Measurements from ENCODE around the gene STAG2.

DNA sequence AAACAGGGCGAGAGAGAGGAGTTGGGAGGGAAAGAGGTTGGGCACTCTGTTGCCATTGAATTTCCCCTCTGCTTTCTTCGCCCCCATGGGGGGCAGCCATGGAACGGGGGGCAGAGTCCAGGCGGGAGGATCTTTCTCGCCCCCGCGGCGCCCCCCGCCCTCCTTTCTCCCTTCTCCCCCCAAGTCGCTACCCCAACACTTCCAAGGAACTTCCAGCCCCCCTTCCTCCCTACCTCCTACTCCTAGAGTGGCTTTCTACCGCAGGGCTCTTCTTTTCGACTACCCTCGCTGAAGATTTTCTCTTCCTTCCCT lies 594 bp upstream of the STAG2 start:
- TF ChIP-seq, protein P1, sequence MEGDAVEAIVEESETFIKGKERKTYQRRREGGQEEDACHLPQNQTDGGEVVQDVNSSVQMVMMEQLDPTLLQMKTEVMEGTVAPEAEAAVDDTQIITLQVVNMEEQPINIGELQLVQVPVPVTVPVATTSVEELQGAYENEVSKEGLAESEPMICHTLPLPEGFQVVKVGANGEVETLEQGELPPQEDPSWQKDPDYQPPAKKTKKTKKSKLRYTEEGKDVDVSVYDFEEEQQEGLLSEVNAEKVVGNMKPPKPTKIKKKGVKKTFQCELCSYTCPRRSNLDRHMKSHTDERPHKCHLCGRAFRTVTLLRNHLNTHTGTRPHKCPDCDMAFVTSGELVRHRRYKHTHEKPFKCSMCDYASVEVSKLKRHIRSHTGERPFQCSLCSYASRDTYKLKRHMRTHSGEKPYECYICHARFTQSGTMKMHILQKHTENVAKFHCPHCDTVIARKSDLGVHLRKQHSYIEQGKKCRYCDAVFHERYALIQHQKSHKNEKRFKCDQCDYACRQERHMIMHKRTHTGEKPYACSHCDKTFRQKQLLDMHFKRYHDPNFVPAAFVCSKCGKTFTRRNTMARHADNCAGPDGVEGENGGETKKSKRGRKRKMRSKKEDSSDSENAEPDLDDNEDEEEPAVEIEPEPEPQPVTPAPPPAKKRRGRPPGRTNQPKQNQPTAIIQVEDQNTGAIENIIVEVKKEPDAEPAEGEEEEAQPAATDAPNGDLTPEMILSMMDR (optimal IDR thresholded peaks at IDR 0.05 in 1 of 3, IDR thresholded peaks at IDR 0.05 in 1 of 3, conservative IDR thresholded peaks at IDR 0.05 in 1 of 3; ENCODE audit: extremely low read depth in 1 of 3, insufficient read depth in 2 of 3, low read length in 3 of 3): no peak
- TF ChIP-seq EZH2 (IDR thresholded peaks at IDR 0.05; ENCODE audit: low read length): no peak

All from keratinocyte (primary cell).